IPS DF 4.7 (cell line): ENCODE data around the gene S100A9.

Experiments used
- DNase-seq: peaks from one replicate; pipeline ENCODE4 v3.0.0-alpha.2; 2013; ENCODE audit warnings: low spot score; ENCODE audit errors: extremely low read depth

Gene S100A9

GRCh38 chr1:153360592-153361479 is 3.2 kb downstream of the S100A9 start:
- no peak for DNase-seq

DNA sequence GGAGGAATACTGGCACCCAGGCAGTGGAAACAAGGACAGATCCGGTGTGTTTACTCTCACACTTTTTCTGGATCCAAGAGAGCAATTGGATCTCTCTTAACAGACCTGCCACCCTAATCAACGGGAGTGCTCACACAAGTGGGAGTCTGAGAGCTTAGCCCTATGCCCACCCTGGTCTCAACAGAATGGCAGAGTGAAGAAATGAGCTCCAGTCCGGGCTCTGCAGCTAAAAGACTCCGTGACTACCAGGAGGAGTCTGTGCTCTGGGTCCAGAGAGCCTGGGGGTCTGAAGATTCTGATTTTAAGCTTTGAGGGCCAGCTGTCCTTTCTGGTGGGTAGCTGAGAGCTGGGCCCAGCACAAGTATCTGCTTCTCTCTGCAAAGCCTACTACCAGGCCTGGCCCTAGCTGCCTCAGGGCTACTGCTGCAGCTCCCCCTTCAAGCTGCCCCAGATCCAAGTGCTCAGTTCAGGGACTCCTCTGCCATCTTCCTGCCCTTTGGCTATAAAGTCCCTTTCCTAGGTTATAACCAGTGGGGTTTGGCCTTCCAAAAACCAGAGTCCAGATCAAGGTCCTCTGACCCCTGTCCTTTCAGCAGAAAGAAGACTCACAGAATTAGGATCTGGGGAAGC is 3.9 kb downstream of the S100A9 start:
- DNase-seq: no peak

GRCh38 chr1:153362187-153362775 is 4.6 kb downstream of the S100A9 start:
- DNase-seq: no peak

- DNase-seq: no peak
Measured at GRCh38 chr1:153363641-153364040, 6.0 kb downstream of the S100A9 start.

DNA sequence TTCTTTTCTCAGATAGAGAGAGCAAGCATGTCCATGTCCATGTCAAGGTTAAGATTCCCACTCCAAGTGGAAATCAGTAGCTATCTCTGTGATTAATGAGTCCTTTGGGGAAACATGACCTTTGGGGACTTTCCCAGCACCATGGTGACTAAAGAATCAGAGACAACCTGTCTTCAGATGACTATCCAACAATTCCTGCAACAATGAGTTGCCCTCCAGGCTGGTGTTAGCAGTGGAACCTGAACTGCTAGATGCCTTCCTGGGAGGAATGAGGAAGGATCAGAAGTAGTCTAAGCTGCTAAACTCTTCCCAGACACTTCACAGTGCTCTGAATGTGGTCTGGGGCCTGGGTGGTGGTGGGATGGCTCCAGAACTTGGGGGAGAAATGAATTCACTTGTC is 6.5 kb downstream of the S100A9 start:
- DNase-seq: no peak

DNA sequence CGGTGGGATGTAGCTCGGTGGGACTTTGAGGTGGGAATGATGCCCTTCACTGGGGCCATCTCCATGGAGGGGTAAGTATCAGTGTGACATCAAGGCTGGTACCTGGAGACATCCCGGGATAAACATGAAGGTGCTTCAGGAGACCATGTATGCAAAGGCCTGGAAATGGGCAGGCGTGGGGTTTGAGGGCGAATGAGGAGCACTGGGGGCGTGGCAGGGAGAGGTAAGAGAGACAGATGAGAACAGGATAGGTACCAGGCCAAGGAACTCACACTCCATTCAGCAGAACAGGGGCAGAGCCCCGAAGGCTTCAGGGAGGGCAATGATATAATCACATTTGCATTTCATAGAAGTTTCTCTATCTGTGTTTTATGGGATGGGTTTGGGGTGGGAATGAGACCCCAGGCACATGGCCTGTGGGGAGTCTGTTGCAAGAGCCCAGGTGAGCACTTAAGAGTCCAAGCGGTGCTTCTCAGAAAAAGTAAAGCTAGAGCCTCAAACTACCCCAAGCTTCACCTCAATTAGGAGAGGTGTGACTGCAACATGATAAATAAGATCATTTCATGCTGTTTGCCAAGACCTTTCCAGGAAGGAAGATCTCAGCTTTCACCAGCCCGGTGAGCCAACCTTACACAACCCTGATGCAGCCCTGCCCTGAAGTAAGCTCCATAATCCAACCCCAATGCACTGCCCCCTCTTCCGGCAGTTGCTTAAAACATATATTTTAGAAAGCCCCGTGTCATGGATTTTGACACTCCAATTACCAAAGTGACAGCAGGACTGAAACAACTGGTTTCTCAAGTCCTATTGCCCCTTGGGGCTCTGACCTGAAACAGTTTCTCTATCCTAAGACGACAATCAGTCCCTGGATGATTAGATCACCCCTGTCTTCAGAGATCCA is 7.4 kb downstream of the S100A9 start:
- DNase-seq: no peak

DNA sequence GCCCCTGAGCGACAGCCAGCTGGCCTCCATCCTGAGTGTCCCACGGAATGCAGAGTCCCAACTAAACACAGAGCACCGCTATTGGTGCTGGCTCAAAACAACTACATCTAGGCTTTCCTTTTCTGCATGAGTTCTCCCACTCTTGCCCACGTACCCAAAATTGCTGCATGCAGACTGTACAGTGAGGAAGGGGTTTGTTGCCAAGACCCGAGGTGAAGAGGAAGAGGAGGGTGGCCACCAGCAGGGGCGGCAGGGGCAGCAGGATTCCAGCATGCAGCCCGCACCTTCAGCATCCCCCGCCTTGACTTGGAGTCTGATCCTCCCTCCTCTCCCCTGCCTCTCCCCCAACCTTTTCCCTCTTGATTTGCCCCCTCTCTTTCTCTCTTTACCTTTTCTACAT is 8.0 kb downstream of the S100A9 start:
- no peak for DNase-seq

DNA sequence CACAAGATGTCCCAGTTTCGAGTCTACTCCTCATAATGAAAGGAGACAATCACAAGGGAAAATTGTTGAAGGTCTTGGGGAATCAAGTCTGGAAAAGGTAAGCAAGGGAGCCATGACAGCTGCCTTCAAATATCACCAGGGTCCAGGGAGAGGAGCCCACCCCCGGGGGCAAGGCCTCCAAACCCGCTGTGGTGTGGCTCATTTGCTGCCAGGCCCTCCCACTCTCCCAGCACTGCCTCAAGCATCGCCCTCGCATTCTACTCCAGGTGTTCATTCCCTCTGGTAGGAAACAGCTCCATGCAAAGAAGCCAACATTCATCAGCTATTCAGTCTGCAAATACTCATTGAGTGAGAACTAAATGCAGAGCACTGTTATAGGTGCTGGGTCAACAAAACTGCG is 8.6 kb downstream of the S100A9 start:
- no peak for DNase-seq

DNA sequence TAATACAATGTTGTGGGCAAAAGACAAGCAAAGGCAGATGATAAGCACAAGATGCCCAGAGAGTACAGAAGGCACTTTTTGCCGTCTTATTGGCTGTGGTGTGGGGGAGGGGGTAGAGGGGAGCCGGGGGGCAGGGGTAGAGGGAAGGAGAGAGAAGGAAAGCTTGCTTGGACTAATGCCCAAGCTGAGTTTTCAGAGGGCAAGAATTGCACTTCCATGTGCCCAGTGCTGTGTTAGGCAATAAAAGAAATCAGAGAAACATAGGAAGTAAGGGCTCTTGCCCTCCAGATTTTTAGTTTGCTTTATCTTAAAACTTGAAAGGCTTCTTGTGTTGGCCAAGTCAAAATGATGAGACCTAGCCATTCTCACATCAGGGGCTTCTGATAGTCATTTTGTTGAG is 9.4 kb downstream of the S100A9 start:
- DNase-seq: no peak

DNA sequence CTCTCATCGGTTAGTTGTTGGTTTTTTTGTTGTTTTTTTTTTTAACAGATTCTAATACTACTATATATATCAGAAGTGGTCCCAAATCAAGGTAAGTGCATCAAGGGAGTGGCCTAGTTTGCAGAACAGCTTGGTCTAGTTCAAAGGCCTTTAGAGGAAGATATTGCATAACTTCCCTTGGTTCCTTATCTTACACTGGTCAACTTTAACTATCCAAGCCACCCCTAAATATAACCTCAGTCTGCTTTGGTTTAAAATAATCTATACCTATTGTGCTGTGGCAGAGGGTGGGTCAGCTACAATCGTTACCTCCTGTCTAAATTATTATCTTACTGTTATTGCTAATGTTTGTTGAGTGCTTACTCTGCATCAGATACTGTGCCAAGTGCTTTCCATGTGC is 10.8 kb downstream of the S100A9 start:
- DNase-seq: no peak

DNA sequence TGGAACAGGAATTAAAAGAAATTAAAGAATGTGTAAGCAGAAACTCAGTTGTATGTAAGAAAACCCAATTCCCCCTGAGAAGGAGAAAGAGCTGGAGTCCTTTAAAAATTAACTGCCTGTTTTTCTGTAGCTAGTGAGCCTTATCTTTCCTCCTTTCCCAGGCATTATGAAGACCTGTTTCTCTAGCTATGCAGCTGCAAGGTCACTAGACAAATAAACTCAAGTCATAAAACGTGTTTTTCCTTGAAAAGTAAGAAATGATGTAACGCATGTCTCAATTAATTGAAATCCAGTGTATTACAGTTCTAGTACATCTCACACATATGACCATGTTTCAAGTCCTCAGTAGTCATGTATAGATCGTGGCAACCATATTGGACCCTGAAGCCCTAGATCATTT is 12.5 kb downstream of the S100A9 start:
- no peak for DNase-seq

- DNase-seq: no peak
Measured at GRCh38 chr1:153371231-153371630, 13.6 kb downstream of the S100A9 start.

DNA sequence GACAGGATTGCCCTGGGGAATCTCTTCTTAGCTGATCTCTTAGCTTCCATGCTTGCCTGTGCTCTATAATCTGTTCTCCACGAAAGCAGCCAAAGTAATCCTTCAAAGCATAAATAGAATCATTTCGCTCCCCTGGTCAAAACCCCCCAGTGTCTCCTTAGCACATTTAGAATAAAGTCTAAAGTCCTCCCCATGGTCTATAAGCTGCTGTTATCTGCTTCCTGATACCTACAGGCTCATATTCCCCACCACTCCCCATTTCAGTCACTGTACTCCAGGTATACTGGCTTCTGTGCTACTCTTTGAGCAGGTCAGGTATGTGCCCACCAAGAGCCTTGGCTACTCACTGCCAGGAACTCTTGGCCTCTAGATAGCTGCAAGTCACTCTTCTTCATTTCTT is 14.9 kb downstream of the S100A9 start:
- no peak for DNase-seq

- no peak for DNase-seq
Measured at GRCh38 chr1:153374071-153374470, 16.4 kb downstream of the S100A9 start.

DNA sequence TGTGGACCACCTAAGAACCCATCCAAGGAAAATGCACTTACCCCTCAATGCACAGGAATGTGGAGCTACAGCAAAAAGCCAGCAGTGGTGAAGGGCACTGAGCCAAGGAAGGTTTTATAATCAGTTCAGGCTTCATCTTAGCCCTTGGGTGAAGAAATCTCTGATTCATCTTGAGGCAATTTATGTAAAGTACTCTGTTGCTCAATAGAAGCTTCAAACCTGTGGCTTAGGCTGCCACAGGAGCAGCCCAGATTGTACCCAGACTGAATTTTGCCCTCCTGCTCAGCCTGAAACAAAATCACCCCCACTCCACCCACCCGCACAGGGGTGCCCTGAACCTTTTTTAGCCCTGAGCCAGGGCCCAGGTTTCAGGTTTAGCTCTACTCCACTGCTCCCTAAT is 17.9 kb downstream of the S100A9 start, which contains the start of gene S100A12:
TSS of gene S100A12 (minus strand) at position 111 of the 400 bp plus-strand sequence. CDS start 1,029 bp downstream, outside the sequence.
- no peak for DNase-seq

DNA sequence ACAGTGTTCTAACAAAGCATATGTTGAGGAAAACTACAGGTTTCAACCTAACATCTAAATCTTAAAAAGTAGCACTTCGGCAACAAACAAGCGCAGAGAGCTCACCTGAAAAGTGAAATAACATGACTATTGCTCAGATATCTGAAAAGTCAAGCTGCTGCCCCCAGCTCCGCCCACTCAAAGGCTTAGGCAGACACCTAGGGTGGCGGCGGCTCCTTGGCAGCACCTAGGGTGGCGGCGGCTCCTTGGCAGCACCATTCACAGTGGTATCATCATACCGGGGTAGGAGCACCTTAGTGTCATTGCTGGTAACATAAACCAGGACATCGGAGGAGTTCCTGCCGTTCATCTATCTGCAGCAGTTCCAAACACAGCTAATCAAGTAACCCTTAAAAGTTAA is 21.9 kb downstream of the S100A9 start:
- DNase-seq: no peak

GRCh38 chr1:153380711-153381110 is 23.1 kb downstream of the S100A9 start:
- no peak for DNase-seq

DNA sequence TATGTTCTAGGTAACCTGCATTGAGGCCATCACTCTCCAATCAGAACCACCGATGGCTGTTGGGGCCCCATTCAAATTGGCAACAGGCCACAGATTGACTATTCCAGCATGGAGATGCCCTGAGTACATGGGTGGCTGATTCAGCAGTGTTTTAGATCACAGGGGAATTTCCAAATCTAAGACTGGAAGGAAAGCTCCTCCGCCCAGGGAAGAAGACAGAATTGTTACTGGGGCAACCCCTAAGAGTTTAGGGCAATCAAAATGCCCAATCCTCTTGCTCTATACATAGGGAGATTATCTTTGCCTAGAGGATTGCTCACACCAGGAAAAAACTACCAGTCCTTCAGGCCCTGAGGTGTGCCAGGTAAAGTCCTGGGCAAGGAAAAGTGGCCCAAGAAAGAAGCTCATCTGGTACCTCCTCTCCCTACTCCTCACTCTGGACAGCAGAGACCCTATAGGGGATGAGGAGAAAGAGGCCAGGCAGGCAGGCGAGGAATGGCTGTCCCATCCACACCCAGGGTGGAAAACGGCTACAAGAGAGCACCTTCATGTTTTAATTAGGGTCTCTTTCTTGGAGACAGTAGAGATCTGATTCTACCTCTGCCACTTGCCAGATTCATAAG is 27.4 kb downstream of the S100A9 start:
- no peak for DNase-seq

GRCh38 chr1:153386500-153386901 is 28.8 kb downstream of the S100A9 start:
- no peak for DNase-seq

DNA sequence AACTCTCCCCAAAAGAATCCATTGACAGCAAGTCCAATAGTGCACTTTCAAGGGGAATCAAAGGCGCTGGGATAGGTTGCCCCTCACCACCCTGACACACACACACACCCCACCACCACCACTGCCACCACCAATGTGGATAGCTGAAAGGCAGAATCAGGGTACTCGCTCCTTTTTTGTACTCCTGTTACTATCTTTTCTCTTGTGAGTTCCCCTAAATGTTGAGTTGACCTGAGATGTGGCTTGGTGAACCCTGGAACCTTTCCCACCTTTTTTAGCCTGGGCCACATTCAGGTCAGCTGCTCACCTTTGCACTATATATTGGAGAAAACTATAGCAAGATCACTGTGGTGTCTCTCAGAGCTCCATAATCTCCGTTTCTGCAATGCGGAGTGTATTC is 29.3 kb downstream of the S100A9 start:
- no peak for DNase-seq

- DNase-seq: no peak
Measured at GRCh38 chr1:153387785-153388184, 30.1 kb downstream of the S100A9 start.
